ENCODE data around the gene CHCHD5.

The CHCHD5 gene

DNA sequence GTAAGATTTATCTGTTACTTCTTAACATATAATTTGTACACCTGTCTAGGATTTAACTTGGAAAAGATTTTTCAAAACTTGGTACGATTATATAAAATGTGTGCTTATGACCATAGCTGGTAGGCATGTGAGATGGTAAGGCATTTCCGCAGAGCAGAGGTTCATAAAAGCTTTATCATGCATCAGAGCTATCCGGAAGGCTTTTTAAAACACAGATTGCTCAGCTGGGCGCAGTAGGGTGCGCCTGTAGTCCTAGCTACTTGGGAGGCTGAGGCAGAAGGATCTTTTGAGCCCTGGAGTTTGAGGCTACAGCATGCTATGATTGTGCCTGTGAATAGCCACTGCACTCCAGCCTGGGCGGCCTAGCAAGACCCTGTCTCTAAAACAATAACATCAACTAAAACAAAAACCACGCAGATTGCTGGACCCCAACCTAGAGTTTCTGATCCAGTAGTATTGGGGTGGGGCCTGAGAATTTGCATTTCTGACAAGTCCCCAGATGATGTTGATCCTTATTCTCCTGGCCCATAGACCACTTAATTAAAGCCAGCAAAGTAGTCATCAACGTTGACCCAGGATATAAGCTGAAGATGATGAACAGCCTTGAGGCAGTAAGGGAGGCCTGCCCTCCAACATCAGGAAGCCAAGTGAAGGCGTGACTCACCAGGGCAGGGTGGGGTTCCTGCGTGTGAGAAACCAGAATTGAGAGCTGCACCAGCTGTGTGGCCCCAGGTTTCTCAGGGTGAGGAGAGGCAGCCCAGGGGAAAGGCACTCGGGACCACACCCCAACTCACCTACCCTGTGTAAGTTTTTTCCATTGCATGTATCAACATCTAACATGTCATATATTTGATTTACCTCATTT is 39.7 kb downstream of the CHCHD5 start:
- no peak for DNase-seq (ENCODE audit: low read depth, low spot score)

DNA sequence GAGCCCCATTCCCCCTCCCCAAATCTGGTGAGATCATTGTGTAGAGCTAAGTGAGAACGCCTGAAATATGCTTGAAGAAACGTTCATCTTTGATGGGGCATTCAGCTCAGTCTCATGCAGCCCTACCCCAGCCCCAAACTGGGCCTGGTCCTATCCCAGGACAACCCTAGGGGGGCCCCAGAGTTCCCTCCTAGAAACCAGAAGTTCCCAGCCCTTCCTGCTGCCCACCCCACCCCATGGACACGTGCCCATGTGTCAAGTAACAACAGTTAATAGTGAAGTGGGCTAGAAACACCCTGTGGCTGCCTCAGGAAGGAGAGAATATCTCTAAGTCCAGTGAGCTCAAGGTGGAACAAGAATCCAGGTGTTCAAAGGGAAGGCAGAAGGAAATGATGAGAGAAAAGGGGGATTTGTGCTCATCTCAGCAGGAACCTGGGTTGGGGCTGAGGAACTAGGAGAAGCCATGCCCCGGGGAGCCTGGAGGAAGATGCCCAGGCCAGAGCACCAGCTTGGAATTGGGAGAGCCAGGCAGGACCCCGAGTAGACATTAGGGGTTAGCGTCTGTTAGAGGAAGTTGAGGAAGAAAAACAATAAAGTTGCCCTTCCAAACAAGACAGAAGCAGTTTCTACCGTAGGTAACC is 41.2 kb downstream of the CHCHD5 start:
- no peak for DNase-seq (ENCODE audit: low read depth, low spot score)

DNA sequence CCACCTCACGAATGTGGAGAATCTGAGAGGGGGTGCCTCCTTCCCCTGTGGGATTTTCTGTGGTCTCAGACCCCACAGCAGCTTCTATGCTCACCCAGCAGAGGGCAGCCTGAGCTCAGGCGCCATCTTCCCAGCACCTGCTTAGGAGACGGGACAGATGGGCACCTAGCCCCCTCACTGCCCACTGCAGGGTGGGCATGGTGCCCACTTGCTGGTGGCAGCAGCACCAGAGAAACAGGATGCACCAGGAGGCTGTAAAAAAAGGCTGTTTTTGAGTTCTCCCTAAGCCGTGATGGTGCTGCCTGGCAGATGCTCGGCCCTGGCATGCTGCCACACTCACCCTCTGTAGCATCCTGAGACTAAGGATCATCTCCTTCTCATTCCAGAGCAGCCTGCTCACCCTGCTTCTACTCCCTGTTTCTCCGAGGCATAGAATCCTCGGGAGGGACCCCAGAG is 42.2 kb downstream of the CHCHD5 start:
- DNase-seq (ENCODE audit: low read depth, low spot score) = peak; percentile 61

DNA sequence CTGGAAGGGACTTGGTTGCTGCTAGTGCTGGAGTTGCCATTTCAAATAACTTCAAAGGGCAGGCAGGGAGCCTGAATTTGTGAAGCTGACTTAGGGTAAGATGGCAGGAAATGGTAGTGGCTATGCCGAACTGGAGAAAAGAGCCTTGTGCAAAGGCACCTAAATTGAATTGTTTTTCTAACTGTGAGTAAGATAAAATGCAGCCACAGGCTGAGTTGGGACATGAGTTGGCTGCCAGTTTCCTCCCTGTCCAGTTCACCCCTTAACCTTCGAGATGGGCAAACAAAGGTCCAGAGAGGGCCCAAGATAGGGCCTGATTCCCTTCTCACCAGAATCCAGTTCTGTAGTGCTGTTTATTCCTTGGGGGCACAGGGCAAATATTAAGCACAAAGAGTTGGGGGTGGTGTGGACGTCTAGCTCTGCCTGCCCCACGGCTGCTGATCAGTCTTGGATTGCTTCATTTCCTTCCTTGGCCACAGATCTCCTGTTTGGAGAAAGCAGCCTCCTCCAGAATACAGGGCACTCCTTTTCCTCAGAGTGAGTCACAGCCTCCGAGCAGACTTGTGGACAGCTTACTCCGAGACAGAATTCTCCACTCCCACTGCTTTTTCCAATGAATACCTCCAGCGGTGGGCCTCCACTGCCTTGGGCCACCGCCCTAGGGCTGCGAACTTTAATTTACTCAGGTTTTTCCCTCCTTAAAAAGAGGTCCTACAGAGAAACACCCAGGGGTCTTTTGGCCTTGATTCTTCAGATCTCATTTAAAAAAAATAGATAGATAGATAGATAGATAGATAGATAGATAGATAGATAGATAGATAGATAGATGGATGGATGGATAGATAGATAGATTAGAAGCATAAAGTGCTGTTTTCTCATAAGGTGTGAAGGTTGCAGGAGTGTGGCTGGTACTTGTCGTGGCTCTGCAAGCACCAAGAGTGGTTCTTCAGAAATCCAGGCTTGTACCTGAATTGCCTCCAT is 42.9 kb downstream of the CHCHD5 start:
- DNase-seq (ENCODE audit: low read depth, low spot score) = no peak

DNA sequence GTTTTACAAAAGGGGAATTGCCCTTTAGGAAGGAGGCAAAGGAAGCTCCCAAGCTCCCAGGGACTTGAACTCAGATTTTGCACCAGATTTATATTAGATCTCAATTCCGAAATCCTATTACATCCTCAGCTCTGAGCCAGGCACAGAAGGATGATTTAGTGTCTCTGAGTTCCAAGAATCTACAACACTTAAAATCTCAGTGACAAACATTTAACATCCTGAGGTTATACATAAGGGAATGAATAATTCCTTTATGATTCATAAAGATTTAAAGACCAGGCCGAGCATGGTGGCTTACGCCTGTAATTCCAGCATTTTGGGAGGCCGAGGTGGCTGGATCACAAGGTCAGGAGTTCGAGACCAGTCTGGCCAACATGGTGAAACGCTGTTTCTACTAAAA is 44.8 kb downstream of the CHCHD5 start:
- no peak for DNase-seq (ENCODE audit: low read depth, low spot score)

DNA sequence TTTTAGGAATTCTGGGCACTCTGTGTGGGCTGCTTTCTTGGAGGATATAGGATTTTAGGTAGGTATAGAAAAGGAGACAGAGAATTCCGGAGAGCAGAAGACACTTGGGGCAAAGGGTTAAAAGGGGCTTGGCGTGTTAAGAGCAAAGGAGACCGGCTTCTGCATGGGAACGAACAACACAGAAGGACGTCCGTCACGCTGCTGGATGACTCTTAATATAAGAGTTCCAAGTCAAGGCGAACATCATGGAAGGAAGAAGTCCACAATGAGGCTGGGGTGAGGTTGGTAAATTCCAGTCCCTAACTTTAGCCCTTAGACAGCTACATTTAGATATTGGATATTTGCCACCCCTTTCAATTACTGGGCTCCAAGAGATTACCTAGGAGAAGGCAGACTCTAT is 45.4 kb downstream of the CHCHD5 start:
- DNase-seq (ENCODE audit: low read depth, low spot score) = no peak

DNA sequence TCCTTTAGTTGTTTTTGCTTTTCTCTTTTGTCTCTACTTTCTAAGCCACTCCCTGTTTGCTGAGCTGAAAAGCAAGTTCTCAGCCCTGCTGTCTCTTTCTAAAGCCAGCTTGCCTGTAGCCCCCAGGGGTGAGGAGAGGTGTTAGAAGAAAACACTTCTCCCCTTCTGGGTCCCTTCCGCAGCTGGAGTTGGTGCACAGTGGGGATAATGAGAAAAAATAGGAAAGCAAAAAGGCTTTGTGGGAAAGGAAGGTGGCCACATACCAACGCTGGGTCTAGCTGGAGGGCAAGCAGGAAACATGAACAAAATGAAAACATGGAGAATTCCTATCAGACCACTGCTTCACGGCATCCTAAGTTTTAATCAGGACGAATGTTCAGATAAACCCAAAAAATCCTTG is 45.9 kb downstream of the CHCHD5 start:
- DNase-seq (ENCODE audit: low read depth, low spot score) = peak; percentile 36

DNA sequence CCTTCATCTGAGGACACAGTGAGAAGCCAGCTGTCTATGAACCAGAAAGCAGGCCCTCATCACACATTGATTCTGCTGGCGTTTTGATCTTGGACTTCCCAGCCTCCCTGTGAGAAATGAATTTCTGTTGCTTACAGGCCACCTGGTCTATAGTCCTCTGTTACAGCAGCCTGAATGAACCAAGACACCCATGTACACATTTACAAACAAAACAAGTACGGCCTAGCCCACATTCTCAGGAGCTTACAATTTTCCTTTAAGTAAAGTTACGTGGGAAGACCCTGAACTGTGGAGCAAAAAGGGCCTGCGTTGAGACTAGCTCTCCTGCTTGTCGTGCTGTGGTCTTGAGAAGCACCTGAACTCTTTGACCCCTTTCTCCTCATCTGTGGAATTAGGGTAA is 49.3 kb downstream of the CHCHD5 start:
- no peak for DNase-seq (ENCODE audit: low read depth, low spot score)

DNA sequence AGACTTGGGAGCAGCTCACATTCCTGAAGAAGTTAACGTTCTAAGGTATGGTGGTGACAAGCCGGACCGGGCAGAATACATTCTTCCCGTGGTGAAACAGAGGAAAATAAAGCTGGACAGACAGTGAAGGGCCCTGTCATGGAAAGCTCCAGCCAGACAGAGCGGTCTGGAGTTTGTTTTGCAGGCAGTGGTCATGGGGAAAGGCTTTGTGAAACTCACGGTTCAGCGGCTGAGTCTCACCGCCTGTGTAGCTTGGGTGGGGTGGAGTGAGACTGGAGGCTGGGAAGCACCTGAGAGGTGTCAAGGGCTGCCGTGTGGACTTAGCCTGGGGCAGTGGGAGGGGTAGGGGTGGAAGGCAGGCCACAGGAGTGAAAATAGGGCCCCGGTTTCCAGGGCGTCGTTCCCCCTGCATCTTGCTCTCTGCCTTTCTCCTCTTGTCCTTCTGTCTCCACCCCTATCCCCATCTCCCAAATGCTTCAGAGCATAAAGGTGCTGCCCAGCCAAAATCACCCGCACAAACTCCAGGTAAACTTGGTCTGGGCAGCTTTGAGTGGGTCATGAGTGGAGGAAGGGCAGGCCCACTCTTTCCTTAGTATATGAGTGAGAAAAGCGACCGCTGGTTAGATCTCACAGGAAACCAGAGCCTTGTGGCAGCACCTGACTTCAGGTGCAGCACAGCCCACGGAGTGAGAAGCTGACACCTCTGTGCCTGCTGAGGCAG is 49.9 kb downstream of the CHCHD5 start:
- peak; percentile 33 for DNase-seq (ENCODE audit: low read depth, low spot score)

DNA sequence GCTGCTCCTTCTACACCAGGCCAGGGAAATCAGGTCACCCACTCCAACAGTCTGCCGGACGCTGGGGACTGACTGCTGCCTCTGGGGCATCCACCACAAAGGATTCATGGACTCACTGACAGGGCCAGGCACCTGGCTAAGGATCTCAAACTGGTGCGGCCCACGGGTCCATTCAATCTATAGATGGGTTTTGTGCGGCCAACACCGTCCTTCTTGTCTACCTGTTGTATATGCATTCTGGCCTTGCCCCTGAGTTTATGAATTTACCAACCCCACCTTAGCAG is 50.4 kb downstream of the CHCHD5 start:
- no peak for DNase-seq (ENCODE audit: low read depth, low spot score)

DNA sequence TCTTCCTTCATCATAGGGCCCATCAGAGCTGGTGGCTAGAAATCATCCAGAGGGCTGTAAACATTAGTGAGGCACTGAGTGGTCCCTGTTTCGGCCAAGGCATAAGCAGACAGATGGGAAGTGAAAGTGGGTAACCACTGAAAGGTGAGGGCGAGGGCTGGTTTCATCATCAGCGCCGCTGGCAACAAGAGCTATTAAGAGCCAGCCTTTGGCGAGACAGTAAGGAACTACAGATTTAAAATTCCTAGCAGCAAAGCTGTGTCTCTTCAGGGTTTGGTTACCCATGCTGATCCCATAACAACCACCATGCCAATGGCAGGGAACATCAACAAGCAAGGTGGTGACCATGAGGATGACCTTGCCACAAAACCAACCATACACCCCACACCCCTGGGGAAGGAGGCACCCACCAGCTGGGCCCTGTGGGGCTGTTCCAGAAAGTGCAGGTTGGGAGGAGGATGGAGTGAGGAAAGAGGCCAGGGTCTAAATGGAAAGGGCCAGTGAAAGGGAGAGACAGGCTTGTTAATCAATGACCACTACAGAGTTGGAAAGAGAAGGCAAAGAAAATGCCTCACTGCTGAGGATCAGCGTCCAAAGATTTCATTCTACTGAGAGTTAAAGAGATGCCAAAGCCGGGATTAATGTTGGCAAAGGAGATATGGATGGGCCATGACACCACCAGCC is 52.3 kb downstream of the CHCHD5 start:
- DNase-seq (ENCODE audit: low read depth, low spot score) = no peak

DNA sequence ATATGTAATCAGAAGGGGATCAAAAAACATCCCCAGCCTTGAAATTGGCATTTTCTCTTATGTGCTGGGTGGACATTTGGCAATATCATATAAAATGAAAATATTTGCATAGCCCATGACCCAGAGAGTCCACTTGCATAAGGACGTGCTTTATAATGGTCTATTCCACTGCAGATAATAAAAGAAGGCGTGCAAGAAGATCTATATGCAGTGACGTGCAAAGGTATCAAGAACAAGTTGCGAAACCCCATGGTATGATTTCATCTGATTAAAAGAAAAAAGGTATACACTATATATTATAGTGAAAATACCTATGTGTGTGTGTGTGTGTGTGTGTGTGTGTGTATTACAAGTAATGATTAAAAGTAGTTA is 52.9 kb downstream of the CHCHD5 start:
- DNase-seq (ENCODE audit: low read depth, low spot score) = no peak
